Glutamatergic neuron (in vitro differentiated cells): Measurements from ENCODE around the gene DCHS1. TPM values are rescaled to one million over a fixed set of nuclear protein-coding genes. Genes with fewer than 3 reads are reported as not detected.

Experiments
- DNase-seq: peaks from one replicate; pipeline ENCODE4 v3.0.0; 2022
- H3K27ac Mint-ChIP-seq: one replicate; pipeline ENCODE4 v1.8.0; 2020; ENCODE audit warnings: mild to moderate bottlenecking, mixed read lengths, inconsistent platforms; ENCODE audit not compliant: unreplicated experiment
- H3K27me3 Mint-ChIP-seq: one replicate; pipeline ENCODE4 v1.8.0; 2020; ENCODE audit warnings: mild to moderate bottlenecking, moderate library complexity, mixed read lengths, inconsistent platforms; ENCODE audit not compliant: unreplicated experiment
- H3K36me3 Mint-ChIP-seq: one replicate; pipeline ENCODE4 v1.8.0; 2020; ENCODE audit warnings: mild to moderate bottlenecking, mixed read lengths, inconsistent platforms; ENCODE audit not compliant: unreplicated experiment
- H3K4me1 Mint-ChIP-seq: one replicate; pipeline ENCODE4 v1.8.0; 2020; ENCODE audit warnings: mild to moderate bottlenecking, low read depth, mixed read lengths, inconsistent platforms; ENCODE audit not compliant: unreplicated experiment
- H3K4me3 Mint-ChIP-seq: one replicate; pipeline ENCODE4 v1.8.0; 2020; ENCODE audit warnings: mild to moderate bottlenecking, mixed read lengths, inconsistent platforms; ENCODE audit not compliant: unreplicated experiment
- H3K9me3 Mint-ChIP-seq: one replicate; pipeline ENCODE4 v1.8.0; 2020; ENCODE audit warnings: mild to moderate bottlenecking, moderate library complexity, mixed read lengths, inconsistent platforms; ENCODE audit not compliant: unreplicated experiment
- total RNA-seq: library from RNA; stranded (reverse); fragmentation: NEBNext Ultra II Directional; extraction: Animal tissue kit (Norgen Biotek cat#: 25700); gene quantifications from one replicate; pipeline ENCODE4 v1.2.1, GENCODE V29; 2021; ENCODE audit not compliant: unreplicated experiment
- TF ChIP-seq, protein P1 (sequence below): fragments of 200-600 bp; sonication (generic); IDR thresholded peaks from one replicate; pipeline ENCODE4 v1.5.0; 2021; ENCODE audit not compliant: partially characterized antibody, unreplicated experiment

DCHS1 gene
- total RNA-seq, 1 donor from 2014 or later = 91.5 TPM

DNA sequence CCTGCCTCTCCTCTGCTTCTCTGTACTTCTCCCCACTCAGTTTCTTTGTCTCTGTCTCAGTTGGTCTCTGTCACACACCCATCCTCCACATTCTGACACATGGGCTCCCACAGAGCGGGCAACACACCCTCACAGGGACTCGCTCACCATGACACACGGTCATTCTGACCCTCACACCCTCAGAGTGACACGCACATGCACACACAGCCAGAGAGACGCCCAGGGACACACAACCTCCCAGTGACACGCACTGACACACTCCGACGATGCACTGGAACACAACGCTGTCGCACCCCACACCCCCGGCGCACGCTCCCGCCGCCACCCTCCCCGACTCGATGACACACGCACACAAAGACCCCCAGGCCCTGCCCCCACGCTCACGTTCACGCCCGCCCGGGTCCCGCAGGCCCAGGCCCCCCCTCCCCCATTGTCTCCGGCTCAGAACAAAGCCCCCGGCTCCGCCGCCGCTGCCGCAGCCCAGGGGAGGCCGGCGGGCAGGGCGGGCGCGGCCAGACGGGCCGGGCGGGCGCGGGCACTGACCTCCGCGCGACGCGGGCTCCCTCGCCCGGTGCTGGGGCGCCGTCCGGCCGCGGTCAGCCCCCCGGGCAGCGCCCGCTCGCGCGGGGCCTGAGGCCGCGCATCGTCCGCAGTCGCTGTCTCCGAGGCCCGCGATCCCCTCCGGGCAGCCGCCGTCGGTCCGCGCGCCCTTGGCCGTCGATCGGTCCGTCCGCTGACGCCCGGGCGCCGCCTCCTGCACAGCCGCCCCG is 404 bp downstream of the DCHS1 start:
- Mint-ChIP-seq H3K27me3 (peaks cover 6% of the 10 kb centered on the region), H3K27ac (no peak overlapping the region), H3K4me1 (peaks cover 4% of the 10 kb centered on the region), H3K4me3 (no peak overlapping the region), H3K36me3 (no peaks in the 10 kb centered on the region), H3K9me3 (peaks cover 3% of the 10 kb centered on the region)
- TF ChIP-seq, protein P1, sequence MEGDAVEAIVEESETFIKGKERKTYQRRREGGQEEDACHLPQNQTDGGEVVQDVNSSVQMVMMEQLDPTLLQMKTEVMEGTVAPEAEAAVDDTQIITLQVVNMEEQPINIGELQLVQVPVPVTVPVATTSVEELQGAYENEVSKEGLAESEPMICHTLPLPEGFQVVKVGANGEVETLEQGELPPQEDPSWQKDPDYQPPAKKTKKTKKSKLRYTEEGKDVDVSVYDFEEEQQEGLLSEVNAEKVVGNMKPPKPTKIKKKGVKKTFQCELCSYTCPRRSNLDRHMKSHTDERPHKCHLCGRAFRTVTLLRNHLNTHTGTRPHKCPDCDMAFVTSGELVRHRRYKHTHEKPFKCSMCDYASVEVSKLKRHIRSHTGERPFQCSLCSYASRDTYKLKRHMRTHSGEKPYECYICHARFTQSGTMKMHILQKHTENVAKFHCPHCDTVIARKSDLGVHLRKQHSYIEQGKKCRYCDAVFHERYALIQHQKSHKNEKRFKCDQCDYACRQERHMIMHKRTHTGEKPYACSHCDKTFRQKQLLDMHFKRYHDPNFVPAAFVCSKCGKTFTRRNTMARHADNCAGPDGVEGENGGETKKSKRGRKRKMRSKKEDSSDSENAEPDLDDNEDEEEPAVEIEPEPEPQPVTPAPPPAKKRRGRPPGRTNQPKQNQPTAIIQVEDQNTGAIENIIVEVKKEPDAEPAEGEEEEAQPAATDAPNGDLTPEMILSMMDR = no peak
- DNase-seq = peak; percentile 71

DNA sequence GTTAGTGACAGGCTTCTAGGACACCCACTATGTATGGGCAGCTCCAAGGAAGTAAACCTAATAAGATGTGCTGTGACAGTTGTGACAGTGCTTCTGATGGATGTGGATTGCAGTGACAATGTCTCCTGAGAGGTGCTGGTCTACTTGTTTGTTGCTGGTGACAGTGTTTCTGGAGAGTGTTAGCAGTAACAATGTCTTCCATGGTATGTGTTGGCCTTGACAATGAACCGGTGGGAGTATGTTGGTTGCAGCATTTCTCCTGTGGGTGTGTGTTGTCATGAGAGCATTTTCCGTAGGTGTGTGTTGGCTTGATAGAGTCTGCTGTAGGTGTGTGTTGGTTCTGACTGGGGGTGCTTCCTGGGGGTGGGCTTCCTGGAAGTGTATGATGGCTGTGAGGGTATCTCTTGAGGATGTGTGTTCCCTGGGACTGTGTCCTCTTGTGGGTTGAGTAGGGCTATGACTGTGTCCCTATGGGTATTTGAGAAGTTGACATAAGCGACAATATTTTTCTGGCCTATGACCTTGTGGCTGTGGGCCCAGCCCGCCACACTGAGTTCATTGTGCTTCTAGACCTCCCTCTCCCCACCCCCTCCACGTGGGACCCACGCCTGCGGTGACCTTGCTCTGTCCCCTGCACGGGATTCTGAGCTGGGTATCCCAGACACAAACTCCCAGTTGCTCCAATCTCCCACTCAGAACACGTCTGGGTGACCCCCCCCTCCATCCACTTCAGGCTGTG is 1.2 kb downstream of the DCHS1 start:
- no peak overlapping the region for H3K4me3 Mint-ChIP-seq
- no peaks in the 10 kb centered on the region for H3K36me3 Mint-ChIP-seq
- TF ChIP-seq, protein P1 = no peak
- H3K27ac Mint-ChIP-seq = no peak overlapping the region
- peaks cover 6% of the 10 kb centered on the region for H3K27me3 Mint-ChIP-seq
- peaks cover 3% of the 10 kb centered on the region for H3K9me3 Mint-ChIP-seq
- peak; percentile 47 for DNase-seq
- peaks cover 4% of the 10 kb centered on the region for H3K4me1 Mint-ChIP-seq

DNA sequence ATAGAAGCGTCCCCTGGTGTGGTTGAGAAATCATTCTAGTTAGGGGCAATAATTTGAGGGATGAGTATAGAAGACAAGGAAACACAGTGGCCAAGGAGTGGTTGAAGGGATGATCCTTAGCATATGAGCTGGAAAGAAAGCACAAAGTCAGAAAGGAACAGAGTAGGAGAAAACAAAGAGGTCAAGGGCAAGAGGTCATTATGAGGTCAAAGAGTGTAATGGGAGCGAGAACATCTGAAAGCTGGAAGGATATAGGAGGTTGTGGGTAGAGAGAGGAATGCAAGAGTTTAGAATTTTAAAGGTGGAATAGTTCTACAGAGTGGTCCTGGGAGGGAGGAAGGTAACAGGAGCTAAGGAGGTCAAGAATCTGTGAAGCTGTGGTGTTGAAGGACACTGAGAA is 2.0 kb downstream of the DCHS1 start:
- no peaks in the 10 kb centered on the region for H3K36me3 Mint-ChIP-seq
- TF ChIP-seq, protein P1 = no peak
- no peak overlapping the region for H3K27ac Mint-ChIP-seq
- peaks cover 3% of the 10 kb centered on the region for H3K9me3 Mint-ChIP-seq
- DNase-seq = no peak
- H3K27me3 Mint-ChIP-seq = peaks cover 6% of the 10 kb centered on the region
- peaks cover 4% of the 10 kb centered on the region for H3K4me1 Mint-ChIP-seq
- H3K4me3 Mint-ChIP-seq = no peak overlapping the region

DNA sequence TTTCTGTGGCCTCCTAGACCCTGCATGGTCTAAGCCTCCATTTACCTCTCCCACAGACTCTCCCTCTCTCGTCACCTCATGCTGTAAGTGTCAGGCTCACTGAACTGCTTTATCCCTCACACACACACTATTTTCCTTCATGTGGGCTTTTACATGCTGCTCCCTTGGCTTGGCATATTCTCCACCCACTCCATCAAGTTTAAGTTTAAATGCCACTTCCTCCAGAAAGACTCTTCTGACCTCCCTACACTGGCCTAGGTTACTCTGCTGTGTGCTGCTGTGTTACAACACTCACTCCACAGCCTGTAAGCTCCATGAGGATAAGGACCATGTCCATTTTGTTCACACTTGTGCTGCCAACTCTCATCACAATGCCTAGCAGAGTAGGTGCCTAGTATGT is 2.5 kb downstream of the DCHS1 start:
- H3K36me3 Mint-ChIP-seq = no peaks in the 10 kb centered on the region
- peaks cover 6% of the 10 kb centered on the region for H3K27me3 Mint-ChIP-seq
- H3K4me3 Mint-ChIP-seq = no peak overlapping the region
- H3K9me3 Mint-ChIP-seq = peaks cover 3% of the 10 kb centered on the region
- H3K27ac Mint-ChIP-seq = no peak overlapping the region
- no peak for DNase-seq
- H3K4me1 Mint-ChIP-seq = peaks cover 4% of the 10 kb centered on the region
- TF ChIP-seq, protein P1 = no peak

DNA sequence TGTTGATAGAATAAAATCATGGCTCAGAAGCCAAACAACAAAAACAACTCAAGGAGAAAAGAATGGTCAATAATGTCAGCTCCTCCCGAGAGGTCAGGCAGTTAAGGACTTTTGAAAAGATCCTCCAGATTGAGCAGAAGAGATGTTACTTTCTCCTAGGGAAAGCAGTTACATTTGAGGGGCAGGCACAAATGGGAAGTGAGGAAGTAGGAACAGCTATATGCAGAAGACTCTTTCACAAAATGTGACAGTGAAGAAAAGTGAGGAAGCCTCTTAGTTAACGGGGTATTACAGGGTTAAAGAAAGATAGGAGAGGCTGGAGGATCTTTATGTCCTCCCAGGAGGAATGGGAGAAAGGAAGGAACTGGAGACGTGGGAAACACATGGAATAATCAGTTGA is 3.4 kb downstream of the DCHS1 start:
- no peak for DNase-seq
- no peak overlapping the region for H3K27ac Mint-ChIP-seq
- H3K27me3 Mint-ChIP-seq = peaks cover 6% of the 10 kb centered on the region
- peaks cover 3% of the 10 kb centered on the region for H3K9me3 Mint-ChIP-seq
- H3K36me3 Mint-ChIP-seq = no peaks in the 10 kb centered on the region
- H3K4me3 Mint-ChIP-seq = no peak overlapping the region
- TF ChIP-seq, protein P1 = no peak
- peaks cover 4% of the 10 kb centered on the region for H3K4me1 Mint-ChIP-seq
